GM13977 (cell line): ENCODE data around the gene APOBEC3A.

Experiments
- DNase-seq: peaks from one replicate; pipeline ENCODE4 v3.0.0; 2012; ENCODE audit warnings: low spot score
- in situ Hi-C: fragments of 300-500 bp; cut with MboI; formaldehyde crosslinking; loops from one replicate; pipeline ENCODE4 v1.12.0; 2022; ENCODE audit warnings: low sequenced_read_pairs, low pct_unique_long_range_greater_than_20kb, mixed read lengths, inconsistent platforms; ENCODE audit not compliant: unreplicated experiment
- TF ChIP-seq, protein P1 (sequence below): IDR thresholded peaks from 2 replicates; pipeline ENCODE4 v1.5.1; 2012; ENCODE audit warnings: mild to moderate bottlenecking, control low read depth; ENCODE audit not compliant: insufficient read depth; ENCODE audit errors: extremely low read depth, missing control alignments

Gene APOBEC3A

DNA sequence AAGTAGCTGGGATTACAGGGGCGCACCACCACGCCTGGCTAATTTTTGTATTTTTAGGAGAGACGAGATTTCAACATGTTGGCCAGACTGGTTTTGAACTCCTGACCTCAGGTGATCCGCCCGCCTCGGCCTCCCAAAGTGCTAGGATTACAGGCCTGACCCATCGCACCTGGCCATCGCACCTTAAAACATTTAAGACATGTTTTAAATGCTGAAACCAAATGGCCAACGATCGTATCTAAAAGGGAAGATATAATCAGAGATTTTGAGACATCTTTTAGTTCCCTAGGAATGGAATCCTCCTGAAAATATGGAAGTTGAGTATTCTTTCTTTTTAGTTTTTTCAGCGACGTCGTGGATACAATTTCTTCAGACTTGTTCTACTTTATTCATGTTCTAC is 21.8 kb upstream of the APOBEC3A start:
- in situ Hi-C loops = no loop called here
- no peak for DNase-seq
- TF ChIP-seq, protein P1, sequence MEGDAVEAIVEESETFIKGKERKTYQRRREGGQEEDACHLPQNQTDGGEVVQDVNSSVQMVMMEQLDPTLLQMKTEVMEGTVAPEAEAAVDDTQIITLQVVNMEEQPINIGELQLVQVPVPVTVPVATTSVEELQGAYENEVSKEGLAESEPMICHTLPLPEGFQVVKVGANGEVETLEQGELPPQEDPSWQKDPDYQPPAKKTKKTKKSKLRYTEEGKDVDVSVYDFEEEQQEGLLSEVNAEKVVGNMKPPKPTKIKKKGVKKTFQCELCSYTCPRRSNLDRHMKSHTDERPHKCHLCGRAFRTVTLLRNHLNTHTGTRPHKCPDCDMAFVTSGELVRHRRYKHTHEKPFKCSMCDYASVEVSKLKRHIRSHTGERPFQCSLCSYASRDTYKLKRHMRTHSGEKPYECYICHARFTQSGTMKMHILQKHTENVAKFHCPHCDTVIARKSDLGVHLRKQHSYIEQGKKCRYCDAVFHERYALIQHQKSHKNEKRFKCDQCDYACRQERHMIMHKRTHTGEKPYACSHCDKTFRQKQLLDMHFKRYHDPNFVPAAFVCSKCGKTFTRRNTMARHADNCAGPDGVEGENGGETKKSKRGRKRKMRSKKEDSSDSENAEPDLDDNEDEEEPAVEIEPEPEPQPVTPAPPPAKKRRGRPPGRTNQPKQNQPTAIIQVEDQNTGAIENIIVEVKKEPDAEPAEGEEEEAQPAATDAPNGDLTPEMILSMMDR = no peak

GRCh38 chr22:38936562-38936961 is 20.8 kb upstream of the APOBEC3A start:
- TF ChIP-seq, protein P1 = no peak
- in situ Hi-C loops = no loop called here
- DNase-seq = no peak

- in situ Hi-C loops = no loop called here
- DNase-seq = no peak
- TF ChIP-seq, protein P1 = no peak
These were observed 20.4 kb upstream of the APOBEC3A start for GRCh38 chr22:38937036-38937435.

GRCh38 chr22:38937541-38937940 is 19.9 kb upstream of the APOBEC3A start:
- TF ChIP-seq, protein P1 = no peak
- DNase-seq = no peak
- in situ Hi-C loops = no loop called here

DNA sequence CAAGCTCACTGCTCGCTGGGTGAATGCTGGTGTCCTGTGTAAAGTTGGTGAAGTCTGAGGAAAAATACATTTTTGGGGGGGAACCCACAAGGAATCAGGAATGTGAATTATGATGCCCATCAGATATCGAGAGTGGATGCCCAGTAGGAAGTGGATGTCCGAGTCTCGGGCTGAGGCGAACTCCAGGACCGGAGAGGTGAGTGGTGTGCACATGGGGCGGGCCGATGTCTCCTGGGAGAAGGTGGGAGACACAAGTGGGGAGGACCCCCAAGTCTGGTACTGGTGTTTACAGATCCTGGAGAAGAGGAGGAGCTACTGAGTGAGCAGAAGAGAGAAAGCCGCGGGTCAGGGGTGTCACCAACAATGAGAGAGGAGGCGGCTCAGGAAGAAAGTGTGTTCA is 19.2 kb upstream of the APOBEC3A start:
- DNase-seq = no peak
- TF ChIP-seq, protein P1 = no peak
- in situ Hi-C loops = no loop called here

DNA sequence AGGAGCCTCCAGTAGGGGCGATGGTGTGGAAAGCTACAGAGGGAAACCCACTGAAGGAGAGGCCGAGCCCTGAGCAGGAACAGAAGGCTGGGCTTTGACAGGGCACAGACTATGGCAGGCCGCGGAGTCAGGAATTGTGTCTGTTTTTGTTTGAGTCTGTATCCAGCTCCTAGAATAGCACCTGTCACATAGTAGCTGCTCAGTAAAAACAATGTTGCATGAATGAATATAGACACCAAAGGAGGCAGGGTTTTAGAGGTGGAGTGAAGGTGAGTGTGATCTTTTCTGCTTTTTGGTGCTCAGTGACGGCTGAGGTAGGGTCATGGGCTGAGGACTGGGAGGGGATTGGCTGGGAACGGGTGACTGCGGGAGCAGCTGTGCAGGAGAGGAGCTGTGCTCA is 18.5 kb upstream of the APOBEC3A start:
- in situ Hi-C loops = no loop called here
- TF ChIP-seq, protein P1 = no peak
- DNase-seq = no peak
